ENCODE measurements around the gene TBC1D32. TPM values are rescaled to one million over a fixed set of nuclear protein-coding genes. Genes with fewer than 3 reads are reported as not detected.
"Not testable (repeated sequence)": the region's sequence is repeated elsewhere in the genome, so short reads cannot be mapped to it uniquely, and the experiment has no call there.

The TBC1D32 gene
- total RNA-seq, 1 donor from 2014 or later, result 8.9 TPM

DNA sequence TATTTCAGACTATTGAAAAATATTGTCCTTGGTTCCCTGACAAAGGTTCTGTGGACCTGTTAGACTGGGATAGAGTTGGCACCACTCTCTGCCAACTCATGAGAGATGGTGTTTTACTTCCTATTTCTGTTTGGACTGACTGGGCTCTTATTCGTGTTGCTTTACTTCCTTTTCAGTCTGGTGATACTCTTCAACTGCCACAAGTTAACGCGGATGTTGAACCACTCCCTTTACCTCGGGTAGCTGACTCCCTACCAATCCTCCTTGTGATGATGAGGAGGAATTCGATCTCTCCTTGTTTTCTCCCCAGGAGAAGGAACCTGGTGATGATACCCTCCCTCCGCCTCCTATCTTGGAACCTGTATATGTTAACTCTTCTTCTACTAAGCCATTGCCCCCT, 291.1 kb downstream of the TBC1D32 start:
- not testable (repeated sequence) for H3K27me3 ChIP-seq (ENCODE audit: insufficient read depth, low read length); H4K20me1 ChIP-seq (ENCODE audit: insufficient read depth, low read length); H3K79me2 ChIP-seq (ENCODE audit: insufficient read depth, low read length); H3K9me3 Mint-ChIP-seq (ENCODE audit: unreplicated experiment); H3K4me3 ChIP-seq (ENCODE audit: insufficient read depth, low read depth, low read length); H3K4me2 ChIP-seq (ENCODE audit: low read length); H3K4me3 Mint-ChIP-seq (ENCODE audit: unreplicated experiment); H3K27me3 Mint-ChIP-seq (ENCODE audit: low read depth, unreplicated experiment); FAIRE-seq; H3K27ac Mint-ChIP-seq (ENCODE audit: unreplicated experiment); H3K9ac ChIP-seq (ENCODE audit: low read length); H3K36me3 ChIP-seq (ENCODE audit: insufficient read depth, low read length); H2AFZ ChIP-seq (ENCODE audit: low read depth, low read length); H3K9me3 ChIP-seq (ENCODE audit: insufficient read depth, low read depth, low read length); H3K36me3 Mint-ChIP-seq (ENCODE audit: low read depth, unreplicated experiment); DNase-seq (ENCODE audit: low read depth); H3K4me1 ChIP-seq (ENCODE audit: insufficient read depth, low read length); H3K4me1 Mint-ChIP-seq (ENCODE audit: low read depth, unreplicated experiment); H3K27ac ChIP-seq (ENCODE audit: low read depth, low read length)

DNA sequence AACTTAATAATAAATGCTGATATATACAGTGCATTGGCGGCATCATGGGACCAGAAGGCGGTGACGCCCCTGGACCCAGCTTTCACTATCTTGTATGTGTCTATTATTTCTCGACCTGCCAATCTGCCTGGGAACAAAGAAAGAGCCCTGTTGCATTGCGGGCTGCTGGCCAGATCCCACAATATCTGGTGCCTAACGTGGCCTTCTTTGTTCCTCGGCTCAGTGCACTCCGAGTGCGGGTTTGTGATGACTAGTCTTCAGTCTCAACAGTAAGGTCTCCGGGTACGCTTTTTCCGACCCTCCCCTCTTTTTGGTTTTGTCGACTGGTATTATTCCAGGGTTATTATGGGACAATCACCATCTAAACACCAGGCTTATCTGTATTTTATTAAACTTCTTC, 291.5 kb downstream of the TBC1D32 start:
- H3K4me1 ChIP-seq (ENCODE audit: insufficient read depth, low read length), result no peaks in the 10 kb centered on the region
- H3K4me1 Mint-ChIP-seq (ENCODE audit: low read depth, unreplicated experiment), result no peaks in the 10 kb centered on the region
- H3K4me3 Mint-ChIP-seq (ENCODE audit: unreplicated experiment), result no peak overlapping the region
- H3K4me3 ChIP-seq (ENCODE audit: insufficient read depth, low read depth, low read length), result no peak overlapping the region
- H3K27me3 ChIP-seq (ENCODE audit: insufficient read depth, low read length), result no peaks in the 10 kb centered on the region
- H3K27ac Mint-ChIP-seq (ENCODE audit: unreplicated experiment), result no peak overlapping the region
- H3K9me3 Mint-ChIP-seq (ENCODE audit: unreplicated experiment), result peaks cover 3% of the 10 kb centered on the region
- H3K27me3 Mint-ChIP-seq (ENCODE audit: low read depth, unreplicated experiment), result no peaks in the 10 kb centered on the region
- no peaks in the 10 kb centered on the region for H4K20me1 ChIP-seq (ENCODE audit: insufficient read depth, low read length)
- no peaks in the 10 kb centered on the region for H3K36me3 ChIP-seq (ENCODE audit: insufficient read depth, low read length)
- H3K9me3 ChIP-seq (ENCODE audit: insufficient read depth, low read depth, low read length), result no peaks in the 10 kb centered on the region
- H3K27ac ChIP-seq (ENCODE audit: low read depth, low read length), result no peak overlapping the region
- no peak overlapping the region for H3K9ac ChIP-seq (ENCODE audit: low read length)
- no peak overlapping the region for H2AFZ ChIP-seq (ENCODE audit: low read depth, low read length)
- no peaks in the 10 kb centered on the region for H3K36me3 Mint-ChIP-seq (ENCODE audit: low read depth, unreplicated experiment)
- H3K4me2 ChIP-seq (ENCODE audit: low read length), result no peak overlapping the region
- FAIRE-seq (no peak), DNase-seq (ENCODE audit: low read depth) (no peak)
- TF ChIP-seq EZH2 (IDR thresholded peaks at IDR 0.05; ENCODE audit: insufficient read depth, low read length), result no peak
- TF ChIP-seq, protein P1, sequence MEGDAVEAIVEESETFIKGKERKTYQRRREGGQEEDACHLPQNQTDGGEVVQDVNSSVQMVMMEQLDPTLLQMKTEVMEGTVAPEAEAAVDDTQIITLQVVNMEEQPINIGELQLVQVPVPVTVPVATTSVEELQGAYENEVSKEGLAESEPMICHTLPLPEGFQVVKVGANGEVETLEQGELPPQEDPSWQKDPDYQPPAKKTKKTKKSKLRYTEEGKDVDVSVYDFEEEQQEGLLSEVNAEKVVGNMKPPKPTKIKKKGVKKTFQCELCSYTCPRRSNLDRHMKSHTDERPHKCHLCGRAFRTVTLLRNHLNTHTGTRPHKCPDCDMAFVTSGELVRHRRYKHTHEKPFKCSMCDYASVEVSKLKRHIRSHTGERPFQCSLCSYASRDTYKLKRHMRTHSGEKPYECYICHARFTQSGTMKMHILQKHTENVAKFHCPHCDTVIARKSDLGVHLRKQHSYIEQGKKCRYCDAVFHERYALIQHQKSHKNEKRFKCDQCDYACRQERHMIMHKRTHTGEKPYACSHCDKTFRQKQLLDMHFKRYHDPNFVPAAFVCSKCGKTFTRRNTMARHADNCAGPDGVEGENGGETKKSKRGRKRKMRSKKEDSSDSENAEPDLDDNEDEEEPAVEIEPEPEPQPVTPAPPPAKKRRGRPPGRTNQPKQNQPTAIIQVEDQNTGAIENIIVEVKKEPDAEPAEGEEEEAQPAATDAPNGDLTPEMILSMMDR (IDR thresholded peaks at IDR 0.05; ENCODE audit: insufficient read depth, low read depth, low read length), result no peak
- H3K79me2 ChIP-seq (ENCODE audit: insufficient read depth, low read length), result no peaks in the 10 kb centered on the region

DNA sequence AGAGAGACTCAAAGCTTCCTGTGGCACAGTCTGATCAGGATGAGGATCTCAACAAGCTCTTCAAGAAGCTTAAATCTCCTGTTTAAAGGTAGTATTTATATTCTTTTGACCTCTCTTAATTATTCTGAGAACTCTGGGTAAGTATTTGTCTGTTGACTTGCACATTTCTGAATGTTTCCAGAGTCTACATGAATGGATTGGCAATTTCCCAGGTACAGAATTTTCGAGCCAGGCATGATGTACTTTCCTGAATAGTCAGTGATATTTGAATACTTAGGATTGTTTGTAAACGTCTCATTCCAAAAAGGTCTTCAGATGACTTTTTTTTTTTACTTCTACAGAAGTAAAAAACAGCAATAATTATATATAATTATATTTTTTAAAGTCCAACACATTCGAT, 293.4 kb downstream of the TBC1D32 start:
- Mint-ChIP-seq H3K4me3 (ENCODE audit: unreplicated experiment) (no peak overlapping the region), H3K36me3 (ENCODE audit: low read depth, unreplicated experiment) (no peaks in the 10 kb centered on the region), H3K9me3 (ENCODE audit: unreplicated experiment) (no peaks in the 10 kb centered on the region), H3K27ac (ENCODE audit: unreplicated experiment) (no peak overlapping the region), H3K4me1 (ENCODE audit: low read depth, unreplicated experiment) (no peaks in the 10 kb centered on the region), H3K27me3 (ENCODE audit: low read depth, unreplicated experiment) (no peaks in the 10 kb centered on the region)
- Histone ChIP-seq H2AFZ (ENCODE audit: low read depth, low read length) (no peak overlapping the region), H3K4me2 (ENCODE audit: low read length) (no peak overlapping the region), H3K36me3 (ENCODE audit: insufficient read depth, low read length) (no peaks in the 10 kb centered on the region), H3K9ac (ENCODE audit: low read length) (no peak overlapping the region), H4K20me1 (ENCODE audit: insufficient read depth, low read length) (no peaks in the 10 kb centered on the region), H3K9me3 (ENCODE audit: insufficient read depth, low read depth, low read length) (no peaks in the 10 kb centered on the region), H3K4me3 (ENCODE audit: insufficient read depth, low read depth, low read length) (no peak overlapping the region), H3K27ac (ENCODE audit: low read depth, low read length) (no peak overlapping the region), H3K79me2 (ENCODE audit: insufficient read depth, low read length) (no peaks in the 10 kb centered on the region), H3K4me1 (ENCODE audit: insufficient read depth, low read length) (no peaks in the 10 kb centered on the region), H3K27me3 (ENCODE audit: insufficient read depth, low read length) (no peaks in the 10 kb centered on the region)
- TF ChIP-seq EZH2 (IDR thresholded peaks at IDR 0.05; ENCODE audit: insufficient read depth, low read length), result no peak
- TF ChIP-seq, protein P1 (IDR thresholded peaks at IDR 0.05; ENCODE audit: insufficient read depth, low read depth, low read length), result no peak
- DNase-seq (ENCODE audit: low read depth) (no peak), FAIRE-seq (no peak)

Measured in astrocyte (in vitro differentiated cells and primary cell).